Occipital lobe (tissue), 2 donors: ENCODE results near the gene ZCCHC24. TPM values are rescaled to one million over a fixed set of nuclear protein-coding genes. Genes with fewer than 3 reads are reported as not detected.

ENCODE experiments used
- DNase-seq: peaks from one replicate; lab custom pipeline; 2025; lab: John Stamatoyannopoulos, UW
- total RNA-seq: library from RNA; depleted of rRNA; stranded (reverse); fragments of >200 nt; gene quantifications from one replicate; pipeline ENCODE4 v1.2.3, GENCODE V29; 2014

ZCCHC24 gene
- total RNA-seq, 1 donor from 2014 or later, result 6.2 TPM

GRCh38 chr10:79411546-79412495 is 33.6 kb downstream of the ZCCHC24 start:
- DNase-seq, result no peak

DNA sequence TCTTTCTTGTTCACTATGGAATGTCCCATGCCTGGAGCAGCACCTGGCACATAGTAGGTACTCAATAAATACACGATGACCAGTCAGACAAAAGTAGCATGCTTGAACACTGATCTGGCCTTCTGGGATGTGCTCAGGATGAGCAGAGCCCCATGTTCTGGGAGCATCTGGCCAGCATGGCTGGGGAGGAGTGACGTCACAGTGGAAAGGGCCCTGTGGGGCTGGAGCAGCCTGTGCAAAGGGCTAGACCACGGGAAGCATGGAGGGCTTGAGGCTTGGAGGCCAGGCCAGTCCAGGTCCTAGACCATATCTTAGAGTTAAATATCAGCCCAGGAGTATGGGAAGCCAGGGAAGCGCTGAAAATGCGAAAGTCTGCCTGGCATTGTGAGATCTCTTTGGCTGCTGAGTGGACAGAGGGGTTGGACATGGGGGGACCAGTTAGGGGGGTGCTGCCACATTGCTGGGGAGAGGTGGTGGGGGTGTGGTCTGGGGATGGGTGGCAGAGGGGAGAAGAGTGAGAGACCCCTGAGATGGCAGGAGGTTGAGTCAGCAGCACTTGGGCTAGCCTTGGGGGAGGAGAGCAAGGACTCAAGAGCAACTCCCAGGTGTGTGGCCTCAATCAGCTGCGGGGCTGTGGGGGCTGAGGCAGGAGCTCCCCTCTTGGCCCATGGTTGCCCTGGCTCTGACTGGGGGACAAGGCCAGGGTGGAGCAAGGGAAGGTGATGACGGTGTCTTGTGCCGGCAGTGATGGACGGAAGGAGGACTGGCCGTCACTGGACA is 34.9 kb downstream of the ZCCHC24 start:
- DNase-seq, result no peak

GRCh38 chr10:79409726-79410085 is 35.7 kb downstream of the ZCCHC24 start:
- peak; percentile 94 for DNase-seq

GRCh38 chr10:79409038-79409725 is 36.2 kb downstream of the ZCCHC24 start:
- no peak for DNase-seq

DNA sequence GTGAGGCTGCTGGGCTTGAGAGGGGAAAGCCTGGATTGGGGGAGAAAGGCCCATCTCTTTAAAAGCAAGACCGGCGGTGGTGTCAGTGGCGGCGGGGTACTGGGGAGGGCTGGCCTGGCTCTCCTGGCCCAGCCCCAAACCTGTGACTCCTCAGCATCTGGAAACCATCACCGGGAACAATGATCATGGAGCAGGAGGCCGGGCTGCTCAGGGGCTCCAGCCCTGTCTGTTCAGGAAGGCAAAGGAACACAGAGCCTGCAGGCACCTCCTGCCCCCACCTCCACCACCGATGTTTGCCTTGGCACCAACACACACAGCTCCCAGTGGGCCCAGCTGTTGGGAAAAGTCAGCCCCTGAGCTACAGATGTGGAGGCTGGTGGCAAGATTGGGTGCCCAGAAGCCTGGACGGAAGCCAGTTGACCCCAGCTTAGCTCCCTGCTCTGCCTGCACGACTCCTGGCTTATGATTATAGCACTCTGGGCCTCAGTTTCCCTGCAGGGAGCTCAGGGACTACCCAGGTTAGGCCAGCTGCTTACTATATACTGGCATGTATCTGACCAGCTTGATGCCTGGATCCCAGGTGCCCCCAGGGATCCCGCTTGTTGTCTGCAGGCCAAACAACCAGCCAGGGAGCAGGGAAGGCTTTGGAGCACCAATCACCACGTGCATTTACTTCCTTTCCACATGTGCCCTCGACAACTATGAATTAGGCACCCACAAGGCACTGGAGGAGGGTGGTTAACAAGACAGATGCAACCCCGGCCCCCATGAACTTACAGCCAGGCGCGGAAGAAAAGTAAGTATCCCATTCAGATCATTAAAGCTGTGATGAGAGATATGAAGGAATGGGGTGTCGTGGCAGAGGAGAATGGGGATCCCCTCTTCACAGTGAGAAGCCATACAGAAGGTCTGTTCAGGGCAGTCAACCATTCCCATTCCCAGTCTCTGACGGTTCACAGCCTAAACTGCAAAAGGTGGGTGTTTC is 37.3 kb downstream of the ZCCHC24 start:
- DNase-seq, result no peak

DNA sequence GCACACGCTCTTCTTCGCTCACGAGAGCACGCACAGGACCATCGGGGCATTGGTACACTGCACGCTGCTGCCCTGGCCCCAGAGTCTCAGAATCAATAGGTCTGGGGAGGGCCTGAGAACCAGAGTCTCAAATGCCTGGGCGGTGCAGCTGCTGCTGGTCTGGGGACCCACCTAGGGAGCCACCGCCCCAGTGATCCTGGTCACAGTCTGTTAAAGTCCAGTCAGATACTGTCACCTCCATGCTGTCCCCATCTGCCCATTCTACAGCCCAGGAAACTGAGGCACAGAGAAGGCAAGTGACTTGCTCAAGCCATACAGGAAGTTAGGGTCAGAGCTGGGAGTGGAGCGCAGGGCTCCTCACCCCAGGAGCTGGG is 38.0 kb downstream of the ZCCHC24 start:
- DNase-seq, result no peak

DNA sequence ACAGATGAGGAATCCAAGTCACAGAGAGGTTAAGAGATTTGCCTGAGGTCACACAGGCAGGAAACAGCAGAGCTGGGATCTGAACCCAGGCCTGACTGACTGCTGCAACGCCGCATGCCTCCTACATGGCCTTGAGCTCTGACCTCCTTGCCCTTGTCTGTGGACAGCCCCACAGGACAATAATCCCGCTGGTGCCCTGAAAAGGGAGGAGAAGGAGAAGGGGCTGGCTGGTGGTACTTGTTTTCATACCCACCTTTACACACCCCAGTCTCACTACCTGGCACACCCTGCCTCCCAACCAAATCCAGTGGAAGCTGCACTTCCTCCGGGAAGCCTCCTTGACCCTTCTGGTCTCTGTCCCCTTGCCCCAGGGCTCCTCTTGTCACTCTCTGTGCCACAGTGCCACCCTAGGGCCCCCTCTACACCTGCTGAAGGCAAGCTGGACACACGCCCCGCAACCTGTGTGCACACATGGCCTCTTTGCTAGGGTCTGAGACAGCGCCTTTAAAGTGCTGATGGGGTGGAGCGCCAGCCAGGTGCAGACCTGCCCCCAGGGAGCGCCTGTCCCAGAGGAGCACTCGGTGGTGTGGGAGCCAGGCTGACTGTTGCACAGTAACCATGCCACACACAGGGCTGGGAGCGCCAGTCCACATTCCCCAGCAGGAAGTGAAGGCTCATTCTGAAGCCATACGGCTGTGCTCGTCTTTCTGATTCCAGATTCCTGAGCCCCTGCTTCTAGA is 38.6 kb downstream of the ZCCHC24 start:
- no peak for DNase-seq

GRCh38 chr10:79405995-79406515 is 39.4 kb downstream of the ZCCHC24 start:
- DNase-seq, result no peak

DNA sequence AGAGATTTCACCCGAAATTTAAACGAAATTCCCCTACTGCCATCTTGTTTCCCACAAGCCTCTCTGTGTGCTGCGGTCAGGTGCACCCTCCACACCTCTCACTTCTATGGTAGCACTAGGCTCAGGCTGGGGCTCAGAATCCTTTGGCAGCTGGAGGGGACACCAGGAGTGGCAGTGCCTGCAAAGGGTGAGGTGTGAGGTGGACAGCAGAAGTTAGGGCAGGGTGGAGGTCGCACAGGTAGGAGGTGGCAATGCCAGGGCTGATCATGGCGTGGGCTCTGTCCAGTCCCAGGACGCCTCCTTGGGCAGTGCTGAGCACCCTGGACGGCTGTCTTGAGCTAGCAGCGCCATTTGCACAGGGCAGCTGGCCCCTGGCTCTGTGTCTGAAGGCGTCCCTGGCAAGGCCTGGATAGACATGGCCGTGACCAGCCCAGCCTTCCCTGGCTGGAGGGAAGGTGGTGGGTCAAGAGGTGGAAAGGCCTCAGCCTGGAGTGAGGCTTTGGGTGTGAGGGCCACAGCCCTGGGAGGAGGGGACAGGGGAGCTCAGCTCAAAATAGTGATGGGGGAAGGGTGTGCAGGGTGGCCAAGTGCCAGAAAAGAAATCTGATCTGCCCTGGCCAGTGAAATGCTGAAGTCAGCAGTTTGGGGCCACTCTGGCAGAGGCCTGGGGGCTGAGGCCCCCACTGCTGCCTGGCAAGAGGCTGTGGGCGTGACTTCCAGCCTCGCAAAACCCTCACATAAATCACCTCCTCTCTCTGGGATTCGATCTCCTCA is 40.0 kb downstream of the ZCCHC24 start:
- no peak for DNase-seq

GRCh38 chr10:79404690-79405131 is 40.7 kb downstream of the ZCCHC24 start:
- DNase-seq, result no peak

DNA sequence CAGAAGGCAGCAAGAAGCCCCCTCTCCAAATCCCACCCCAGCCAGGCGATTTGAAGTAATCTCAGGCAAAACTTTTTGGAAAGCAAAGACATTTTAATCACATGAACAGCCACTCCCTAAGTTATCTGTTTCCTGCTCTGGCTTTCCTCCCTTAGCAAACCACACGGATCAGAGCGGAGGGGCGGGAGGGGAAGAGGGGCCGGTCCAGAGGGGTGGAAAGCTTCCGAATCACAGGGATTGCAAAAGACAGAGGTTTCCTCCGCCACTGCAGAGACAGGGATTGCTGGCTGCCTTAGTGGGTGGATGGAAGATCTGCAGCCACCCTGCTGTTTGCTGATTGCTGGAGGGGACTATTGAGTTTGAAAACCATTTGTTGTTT is 41.2 kb downstream of the ZCCHC24 start:
- no peak for DNase-seq

GRCh38 chr10:79403441-79404230 is 41.8 kb downstream of the ZCCHC24 start:
- DNase-seq, result peak; percentile 58

- no peak for DNase-seq
These were observed 42.5 kb downstream of the ZCCHC24 start for GRCh38 chr10:79402951-79403350.

DNA sequence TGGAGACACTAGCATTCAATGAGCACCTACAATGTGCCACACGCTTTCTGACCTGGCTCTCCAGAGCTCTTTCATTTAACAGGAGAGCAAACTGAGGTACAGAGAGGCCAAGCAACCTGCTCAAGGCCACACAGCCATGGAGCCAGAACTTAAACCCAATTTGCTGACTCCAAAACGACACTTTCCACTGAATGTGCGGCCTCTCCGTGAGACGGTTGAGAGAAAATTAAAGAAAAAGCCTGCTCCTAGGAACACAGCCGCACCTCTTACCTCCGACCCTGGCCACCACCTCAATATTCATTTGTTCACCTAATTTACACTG is 42.8 kb downstream of the ZCCHC24 start:
- DNase-seq, result no peak

DNA sequence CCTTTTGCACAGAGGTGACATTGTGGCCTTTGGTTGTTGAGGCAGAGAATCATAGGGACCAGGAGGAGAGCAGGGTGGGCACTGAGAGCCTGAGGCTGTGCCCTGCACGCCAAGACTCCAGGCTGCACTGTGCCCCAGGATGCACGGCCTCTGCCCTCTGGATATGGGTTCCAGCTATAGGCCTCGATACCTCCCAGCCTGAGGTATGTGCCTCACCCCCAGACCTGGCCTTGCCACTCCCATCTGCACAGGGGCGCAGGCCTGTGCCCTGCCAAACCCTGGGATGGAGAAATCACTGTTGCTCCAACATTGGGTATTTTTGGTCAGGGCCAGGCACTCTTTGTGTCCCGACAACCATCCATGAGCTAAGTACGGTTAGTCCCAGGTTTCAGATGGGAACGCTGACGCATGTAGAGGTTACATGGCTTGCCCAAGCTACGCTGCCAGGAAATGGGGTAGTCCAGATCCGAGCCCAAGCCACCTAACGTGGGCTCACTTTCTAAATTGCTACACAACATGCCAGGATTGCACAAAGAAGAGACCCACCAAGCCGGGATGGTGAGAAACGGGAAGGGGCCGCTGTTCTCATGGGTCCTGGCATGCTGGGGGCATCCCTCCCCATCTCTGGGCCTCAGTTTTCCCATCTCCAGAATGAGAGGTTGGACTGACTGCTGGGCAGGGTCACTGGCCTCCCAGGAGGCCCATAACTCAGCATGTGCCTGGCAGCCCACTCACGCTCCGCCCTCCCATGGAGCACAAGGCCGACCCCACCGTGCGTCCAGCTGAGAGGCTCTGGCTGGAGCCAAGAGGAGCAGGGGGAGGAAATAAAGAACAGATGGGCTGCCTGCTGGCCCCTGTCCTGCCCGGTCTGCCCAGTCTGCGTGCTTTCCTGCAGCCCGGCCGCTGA is 44.2 kb downstream of the ZCCHC24 start:
- DNase-seq, result no peak

DNA sequence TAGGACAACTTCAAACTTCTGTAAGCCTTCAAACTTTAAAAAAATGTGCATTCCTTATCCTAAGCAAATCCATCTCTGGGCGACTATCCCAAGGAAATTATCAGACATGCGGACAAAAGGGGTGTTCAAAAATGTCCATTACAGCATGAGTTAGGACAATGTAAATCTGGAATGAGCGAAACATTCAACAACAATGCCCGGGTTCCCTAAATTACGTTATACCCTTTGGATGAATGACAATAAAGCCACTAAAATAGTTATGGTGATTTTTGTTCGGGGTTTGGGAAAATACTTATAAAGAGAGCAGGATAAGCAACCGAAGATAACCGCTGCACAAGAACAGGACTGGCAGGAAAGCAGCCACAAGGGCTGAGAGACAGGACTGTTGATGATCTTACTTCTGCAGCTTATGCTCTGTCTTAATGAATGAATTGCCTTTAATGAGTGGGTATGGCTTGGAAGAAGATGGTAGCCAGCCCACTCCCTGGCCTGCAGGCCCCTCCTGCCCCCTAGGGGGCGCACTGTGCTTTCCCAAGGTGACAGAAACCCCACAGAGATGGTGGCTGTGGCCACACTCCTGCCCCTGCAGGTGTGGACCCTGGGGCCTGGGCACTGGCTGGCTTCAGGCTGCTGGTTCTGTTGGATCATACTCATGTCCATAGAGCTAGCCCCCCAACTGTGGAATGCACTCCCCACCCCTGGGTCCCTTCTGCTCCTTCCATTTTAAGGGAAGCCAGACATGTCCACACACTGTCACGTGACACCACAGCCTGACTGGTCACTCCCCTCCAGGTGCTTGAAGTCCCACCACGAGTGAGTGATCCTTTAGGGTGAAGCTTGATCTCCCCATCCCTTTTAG is 45.0 kb downstream of the ZCCHC24 start:
- DNase-seq, result no peak
